Putamen (tissue), 1 donor: Measurements from ENCODE around the gene CDH24.

Source experiments
- DNase-seq: peaks from one replicate; pipeline ENCODE4 v3.0.0-alpha.2; 2016; ENCODE audit warnings: low spot score

The CDH24 gene

DNA sequence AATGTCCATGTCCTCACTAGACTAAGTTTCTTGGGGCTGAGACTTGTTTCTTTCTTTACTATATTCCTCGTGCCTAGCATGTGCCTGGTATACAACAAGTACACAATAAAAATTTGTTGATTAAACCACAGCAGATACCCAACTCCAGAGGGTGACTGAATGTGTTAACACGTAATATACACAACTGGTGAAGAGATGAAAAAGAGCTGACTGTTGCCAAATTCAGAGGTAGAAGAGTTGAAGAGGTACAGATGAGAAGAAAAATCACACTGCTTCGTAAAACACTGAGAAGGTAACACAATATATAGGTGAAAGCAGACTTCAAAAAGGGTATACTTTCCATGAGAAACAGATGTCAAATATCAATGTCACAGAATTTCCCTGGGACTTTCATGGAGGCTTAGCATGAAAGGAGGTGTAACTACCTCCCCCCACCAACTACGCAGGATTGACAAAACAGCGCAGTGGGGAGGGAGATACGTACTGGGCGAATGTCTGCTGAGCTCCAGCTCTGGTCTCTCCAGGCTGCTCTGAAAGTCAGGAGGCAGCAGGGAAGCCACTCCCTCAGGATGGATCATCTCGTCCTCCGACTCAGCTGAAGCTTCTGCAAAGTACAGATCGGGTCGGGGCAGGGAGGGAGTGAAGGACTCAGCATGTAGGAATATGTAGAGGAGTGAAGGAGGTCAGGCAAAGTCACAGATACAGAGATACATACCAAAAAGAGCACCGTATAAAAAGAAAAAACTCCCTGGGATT is 32.4 kb upstream of the CDH24 start:
- DNase-seq: no peak

DNA sequence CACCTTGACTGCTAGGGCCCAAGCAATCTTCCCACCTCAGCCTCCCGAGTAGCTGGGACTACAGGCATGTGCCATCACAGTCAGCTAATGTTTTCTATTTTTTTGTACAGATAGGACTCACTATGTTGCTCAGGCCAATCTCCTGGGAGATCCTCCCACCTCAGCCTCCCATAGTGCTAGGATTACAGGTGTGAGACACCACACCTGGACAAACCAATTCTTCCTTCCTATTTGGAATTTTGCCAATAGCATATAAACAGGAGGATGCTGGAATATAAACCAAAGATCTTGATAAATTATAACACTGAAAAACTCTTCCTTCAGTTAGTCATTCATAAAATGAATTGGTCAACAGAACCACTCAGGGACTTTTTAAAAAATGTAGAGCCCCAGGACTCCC is 29.2 kb upstream of the CDH24 start:
- no peak for DNase-seq

DNA sequence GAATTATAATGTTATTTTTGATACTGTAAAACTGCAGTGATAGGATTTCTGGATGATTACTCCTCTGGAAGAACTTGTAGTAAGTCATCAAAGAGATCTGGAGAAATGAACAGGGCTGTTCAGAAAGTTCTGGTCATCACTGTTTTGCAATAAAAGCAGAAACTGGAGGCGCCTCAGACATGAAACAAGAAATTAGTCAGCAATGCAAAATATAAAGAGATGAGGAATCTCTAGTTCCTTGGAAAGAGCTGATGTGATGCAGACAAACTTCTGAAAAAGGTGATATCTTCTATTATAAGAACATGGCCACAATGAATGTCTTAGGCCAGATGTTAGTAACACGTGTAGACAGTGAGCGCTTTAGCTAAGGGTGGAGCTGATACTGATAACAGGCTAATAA is 28.1 kb upstream of the CDH24 start:
- no peak for DNase-seq

DNA sequence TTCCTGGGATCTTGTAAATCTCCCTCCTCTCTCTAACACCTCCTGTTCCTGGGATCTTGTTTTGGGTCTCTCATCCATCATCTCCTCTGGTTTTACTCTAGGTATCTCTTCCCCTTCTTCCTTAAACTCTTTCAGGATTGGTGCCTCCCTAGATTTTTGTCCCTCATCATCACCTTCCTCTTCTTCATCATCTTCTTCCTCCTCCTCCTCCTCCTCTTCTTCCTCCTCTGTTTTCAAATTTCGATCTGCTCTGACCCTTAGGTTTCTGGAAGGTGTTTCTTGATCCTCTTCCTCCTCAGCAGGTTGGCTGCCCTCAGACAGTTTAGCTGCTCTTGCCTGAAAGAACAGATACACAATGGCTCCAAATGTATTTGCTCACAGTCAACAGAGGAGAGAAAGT is 23.2 kb upstream of the CDH24 start:
- no peak for DNase-seq

DNA sequence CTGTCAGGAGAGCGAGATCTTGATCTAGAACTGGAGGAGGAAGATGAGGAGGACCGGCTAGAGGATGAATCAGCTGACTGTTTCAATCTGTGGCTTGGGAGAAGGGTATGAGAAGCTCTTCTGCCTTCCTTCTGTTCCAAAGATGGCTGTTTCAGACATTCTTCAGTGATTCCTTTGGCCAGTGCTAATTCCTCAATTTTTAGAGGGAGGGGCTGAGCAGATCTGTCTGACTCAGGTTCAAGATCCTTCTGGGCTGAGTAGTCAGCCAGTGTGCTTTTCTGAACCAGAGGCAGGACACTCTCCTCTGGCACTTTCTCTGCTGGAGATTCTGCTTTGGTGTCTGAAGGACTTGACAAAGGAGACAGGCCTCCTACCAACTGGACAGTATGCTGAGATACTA is 22.4 kb upstream of the CDH24 start:
- no peak for DNase-seq

DNA sequence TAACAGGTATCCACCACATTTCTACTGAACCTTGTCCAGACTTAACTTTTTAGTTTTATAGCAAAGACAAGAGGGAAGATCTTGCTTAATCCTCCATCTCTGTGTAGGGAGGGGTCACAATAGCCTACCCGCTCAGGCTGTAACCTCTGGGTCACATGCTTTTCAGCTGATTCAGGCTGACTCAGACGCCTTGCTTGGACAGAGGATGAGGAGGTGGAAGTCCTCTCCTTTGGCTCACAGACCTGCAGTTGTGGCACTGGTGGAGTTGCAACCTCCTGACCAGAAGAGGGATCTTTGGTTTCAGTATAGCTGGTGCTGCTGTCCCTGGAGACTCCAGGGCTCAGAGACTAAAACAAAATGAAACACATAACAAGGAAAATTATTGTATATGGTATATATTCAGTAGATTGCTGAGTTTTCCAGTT is 21.4 kb upstream of the CDH24 start:
- no peak for DNase-seq

DNA sequence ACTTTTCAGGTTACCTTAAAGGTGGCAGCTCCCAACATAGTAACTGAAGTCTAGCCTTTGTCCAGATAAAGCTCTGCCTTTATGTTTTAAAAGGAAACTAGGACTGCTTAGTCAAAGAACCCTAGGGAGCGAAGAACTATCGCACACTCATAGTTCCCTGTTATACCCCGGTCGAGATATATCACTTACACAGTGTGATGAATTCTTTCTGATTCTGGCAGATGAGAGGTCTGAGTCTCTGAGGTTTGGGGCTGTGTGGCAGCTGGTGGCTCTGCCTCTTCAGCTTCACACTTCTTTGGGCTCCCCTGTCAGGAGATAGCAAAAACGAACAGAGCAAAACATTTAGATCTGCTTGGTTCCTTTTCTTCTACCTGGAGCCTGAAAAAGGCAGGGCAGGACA is 20.6 kb upstream of the CDH24 start:
- no peak for DNase-seq

DNA sequence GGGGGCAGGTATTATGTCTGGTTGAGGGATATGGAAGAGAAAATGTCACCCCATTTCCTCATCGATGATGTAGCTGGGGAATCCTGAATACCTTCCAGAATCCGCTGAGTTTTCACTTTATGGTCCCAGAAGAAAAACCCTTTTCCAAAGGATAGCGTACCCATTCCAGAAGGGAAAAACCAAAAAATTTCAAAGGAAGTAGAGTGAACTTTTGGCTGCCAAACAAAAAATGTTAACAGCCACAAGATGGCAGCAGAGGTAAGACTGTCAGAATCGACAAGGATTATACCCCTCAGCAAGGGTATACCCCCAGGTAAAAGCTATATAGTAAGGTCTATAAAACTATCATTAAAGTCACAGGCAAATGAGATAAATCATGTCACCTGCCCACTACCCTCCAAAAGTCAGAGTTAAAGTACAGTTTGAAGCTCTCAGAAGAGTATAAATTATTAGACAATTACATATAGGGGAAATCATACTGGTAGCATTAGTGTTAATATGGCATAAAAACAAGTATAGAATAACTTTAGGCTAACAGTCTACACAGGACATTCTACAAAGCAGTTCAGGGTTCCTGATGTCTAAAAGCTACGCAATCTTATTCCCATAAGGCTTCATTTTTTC is 19.6 kb upstream of the CDH24 start:
- no peak for DNase-seq

DNA sequence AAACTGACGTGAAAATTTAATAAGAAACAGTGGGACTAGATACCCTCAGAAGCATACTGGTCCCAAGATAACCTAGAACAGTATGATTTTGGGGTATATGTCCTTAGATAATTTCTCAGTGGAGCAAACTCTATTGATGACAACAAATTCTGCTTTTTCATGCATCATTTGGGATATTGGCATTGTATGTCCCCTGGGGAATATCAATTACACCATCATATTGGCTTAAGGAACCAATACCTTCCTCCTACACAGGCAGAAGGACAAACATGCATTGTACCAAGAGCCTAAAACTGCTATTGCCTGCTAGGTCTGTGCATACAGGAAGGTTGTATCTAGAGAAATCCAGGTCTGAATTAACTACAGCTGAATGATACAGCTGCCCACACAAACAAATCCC is 17.6 kb upstream of the CDH24 start:
- DNase-seq: no peak

DNA sequence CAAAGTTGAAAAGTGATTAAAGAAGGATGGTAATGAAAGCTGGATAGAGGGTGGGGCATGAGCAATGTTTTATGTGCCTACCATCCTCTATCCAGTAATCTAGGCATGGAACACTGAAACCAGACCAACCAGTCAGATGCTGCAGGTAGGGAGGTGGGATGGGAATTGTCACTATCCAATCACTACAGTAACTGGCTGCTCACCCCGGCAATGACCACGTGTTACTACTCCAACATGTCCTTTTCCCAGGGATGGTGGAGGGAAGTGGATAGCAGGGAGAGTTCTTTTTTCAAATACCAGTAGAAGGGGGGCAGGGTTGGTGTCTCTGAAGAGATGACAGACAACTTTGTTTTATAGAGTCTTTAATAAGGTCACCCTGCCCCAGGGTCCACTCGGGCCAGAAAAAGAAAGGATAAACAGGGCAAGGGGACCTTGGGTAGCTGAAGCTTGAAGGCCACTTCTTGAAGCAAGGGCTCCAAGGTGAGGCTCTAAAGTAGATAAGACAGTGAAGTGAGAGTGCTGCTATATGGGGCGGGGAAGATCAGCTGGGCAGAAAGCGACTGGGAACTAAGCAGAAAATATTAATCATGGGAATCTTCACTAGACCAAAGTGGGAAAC is 14.7 kb upstream of the CDH24 start:
- DNase-seq: no peak

DNA sequence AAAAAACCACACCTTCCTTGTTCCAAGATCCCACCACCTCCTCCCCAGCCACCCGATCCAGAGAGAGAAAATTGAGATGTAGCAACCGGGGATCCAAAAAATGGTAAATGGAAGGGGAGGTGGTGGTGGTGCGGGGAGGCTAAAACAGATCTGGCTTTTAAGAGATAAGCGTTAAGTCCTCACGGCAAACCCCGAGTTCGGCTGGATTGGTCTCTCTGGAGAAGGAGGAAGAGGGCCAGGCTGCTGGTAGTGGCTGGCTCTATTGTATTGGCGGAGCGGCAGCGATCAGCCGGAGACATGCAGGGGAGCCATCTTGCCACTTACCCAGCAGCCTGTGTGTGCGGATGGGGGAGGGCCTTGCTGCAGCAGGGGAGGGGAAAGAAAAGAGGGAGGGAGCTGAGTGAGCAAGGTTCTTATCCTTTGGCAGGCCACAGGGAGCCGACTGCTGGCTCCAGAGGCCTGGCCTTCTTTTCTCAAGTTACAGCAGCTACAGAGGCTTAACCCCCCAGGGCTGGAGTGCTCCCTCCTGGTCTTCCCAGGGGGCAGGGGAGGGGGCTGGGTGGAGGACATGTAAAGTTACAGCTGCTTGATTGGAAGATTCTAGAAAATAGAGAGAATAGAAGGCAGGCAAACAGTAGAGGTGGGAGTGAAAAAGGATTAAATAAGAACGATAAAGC is 14.1 kb upstream of the CDH24 start:
- DNase-seq: peak; percentile 88

DNA sequence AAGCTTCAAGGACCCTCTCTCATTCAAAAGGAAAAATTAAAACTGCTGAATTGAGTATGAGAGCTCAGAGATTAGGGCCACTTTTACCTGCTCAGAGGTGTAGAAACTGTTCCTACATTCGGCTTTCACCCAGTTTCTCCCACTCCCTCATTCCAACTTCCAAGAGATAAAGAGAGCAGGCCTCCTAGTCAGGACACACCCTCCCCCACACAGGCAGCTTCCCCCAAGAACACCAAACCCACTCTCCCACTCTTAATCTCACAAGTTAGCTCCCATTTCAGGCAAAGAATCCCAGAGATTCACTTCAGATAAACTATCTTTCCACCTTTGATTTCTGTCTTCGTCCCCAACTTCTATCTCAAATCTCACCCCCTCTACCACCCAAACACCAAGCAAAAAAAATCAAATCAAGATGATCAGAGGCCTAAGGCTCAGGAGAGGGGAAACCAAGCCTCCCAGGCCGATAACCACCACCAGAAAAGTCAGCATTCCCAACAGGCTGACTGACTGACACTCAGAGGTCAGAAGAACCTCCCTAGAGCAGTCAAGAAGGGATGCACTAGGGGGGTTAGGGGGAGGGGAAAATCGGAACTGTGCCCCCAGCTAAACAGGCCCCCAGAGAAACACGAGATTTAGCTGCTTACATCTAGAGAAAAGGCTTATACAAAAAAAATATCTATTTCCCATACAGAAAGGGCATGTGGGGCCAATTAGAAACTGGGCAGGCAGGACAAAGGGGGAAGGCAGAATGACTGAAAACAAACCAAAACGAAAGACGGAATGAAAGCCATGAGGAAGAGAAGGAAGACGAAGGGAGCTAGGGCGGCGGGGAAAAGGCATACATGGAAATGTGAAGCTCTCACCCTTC is 13.2 kb upstream of the CDH24 start:
- no peak for DNase-seq

DNA sequence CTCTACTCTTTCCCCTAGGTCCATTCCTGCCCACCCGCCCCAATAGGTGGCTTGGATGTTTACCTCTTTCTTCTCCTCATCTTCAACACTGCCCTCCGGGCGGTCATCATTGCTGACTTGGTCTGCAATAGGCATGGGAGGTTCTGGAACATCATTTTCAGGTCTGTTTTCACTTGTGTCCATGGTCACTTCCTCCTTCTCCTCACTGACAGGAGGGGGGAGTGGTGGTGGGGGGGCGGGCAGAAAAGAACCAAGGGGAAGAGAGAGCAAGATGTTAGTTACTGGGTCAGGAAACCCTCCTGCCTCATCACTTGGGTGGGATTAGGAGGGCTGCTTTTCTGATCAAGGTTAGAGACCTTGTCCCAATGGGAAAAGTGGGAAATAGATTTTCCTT is 12.1 kb upstream of the CDH24 start:
- no peak for DNase-seq

DNA sequence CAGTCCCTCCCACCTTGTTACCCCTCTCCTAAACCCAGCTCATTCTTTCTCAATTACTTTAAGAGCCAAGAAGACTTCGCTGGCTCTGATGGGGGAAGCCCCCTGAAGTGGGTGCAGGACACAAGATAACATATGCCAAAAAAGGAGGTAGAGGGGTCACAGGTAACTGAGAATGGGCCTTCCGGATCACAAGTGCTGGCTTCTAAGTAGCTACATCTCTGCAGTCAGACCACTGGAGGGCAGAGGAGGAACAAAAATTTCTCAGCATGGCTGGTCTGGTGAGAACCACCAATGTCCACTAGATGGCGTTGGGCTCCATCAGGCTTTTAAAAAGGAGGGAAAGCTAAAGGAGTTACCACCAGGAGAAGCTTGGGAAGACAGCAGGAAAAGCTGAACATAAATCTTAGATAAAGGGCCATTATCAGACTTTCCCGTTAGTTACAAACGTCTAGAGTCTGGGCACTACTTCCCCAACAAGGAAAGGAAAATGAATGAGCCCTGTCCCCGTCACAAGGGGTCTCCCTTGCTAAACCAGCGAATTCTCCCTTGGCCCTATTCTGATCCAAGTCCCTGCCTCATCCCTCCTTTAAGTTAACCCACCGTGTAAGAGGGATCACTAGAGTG is 11.6 kb upstream of the CDH24 start:
- peak; percentile 87 for DNase-seq

DNA sequence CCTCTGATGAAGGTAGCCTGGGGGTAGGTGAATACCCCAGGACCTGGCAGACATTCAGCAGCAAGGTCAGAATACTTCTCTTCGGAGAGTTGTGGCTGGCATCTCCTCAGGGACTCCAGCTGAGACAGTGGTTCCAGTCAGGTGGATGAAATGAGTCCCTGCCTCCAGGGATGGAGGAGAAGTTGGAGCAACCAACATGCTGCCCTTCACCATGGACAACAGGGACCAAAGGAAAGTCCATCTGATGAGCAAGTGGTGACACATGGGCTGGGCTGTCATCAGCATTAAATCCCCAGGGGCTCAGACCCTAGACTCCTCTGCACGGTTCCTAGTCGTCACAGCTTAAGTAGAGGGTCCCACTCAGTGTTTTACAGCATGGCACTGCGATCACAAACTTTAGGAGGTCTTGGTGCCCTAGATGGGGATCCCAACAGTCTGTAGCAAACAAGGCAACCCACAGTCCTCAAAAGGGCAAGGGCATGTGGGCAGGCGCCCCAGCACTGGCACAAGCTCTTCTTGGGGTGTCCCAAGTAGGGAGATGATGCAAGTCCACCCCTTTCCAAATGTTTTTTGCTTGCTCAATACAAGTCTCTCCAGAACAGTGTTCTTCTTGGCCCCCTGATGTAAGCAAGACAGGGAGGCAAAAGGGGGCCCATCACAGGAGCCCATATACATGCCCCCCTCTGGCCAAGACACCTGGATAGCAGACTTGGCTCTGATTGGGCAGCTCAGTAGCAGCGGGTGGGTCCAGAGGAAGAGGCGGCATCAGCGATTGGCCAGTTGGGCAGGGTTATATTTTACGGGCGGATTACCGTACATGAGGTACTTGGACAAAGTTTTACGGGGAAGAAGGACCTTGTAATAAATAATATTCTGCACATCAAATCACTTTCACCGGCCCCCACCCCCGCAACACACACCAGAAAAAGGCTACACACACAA is 10.8 kb upstream of the CDH24 start:
- no peak for DNase-seq

DNA sequence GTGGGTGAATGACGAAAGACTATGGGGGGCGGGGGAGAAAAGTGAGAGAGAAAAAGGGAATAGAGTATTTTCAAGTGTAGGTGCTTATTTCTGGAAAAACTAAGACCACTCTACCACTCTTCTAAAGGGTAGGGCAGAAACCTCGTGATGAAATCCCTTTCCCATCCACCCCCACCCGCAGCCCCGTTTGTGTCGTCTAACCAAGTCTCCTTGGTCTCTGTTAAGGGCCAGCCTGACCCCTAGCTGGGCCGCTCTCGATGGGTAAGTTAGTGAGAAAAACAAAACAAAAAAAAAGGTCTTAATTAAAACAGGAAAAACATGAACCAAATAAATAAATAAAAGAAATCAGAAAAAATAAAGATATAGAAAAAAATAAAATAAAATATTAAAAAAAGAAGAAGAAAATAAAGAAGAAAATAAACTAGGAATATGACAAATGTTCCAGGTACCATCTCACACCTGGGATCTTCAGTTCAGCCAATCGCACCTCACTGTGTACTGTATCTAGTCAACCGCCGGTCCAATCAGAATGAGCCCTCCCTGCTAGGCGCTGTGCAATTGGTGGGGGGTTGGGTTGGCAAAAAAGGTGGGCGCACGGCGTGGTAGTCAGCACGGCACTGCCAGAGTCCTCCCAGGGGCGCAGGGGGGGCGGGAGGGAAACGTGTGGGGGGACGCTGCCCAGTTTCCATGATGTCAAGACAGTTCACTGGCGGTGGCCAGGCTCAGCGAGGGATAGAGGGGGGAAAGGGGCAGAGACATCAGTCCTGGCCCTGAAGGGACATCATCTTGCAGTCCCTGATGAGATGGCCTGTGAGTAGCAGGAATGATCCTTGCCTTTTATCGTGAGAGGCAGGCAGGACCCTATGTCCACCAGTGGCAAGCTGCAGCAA is 9.8 kb upstream of the CDH24 start:
- no peak for DNase-seq

DNA sequence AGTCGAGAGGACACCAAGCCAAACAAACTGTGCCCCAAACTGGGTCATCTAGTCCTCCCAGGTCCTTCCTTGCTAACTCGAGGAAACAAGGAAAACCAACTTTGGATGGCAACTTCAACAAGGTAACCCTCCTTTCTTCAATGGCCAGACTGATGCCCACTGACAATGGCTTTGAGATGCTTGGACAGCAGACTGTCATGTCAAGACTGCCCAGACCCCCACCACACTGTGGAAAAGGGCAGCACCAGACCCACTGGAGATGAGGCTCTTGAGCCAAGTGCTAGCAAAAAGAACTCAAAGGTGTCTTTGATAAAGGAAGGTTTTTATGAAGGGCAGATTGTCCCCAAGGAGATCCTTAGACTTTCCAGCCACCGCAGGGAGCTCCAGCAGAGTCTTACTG is 9.0 kb upstream of the CDH24 start:
- DNase-seq: no peak

DNA sequence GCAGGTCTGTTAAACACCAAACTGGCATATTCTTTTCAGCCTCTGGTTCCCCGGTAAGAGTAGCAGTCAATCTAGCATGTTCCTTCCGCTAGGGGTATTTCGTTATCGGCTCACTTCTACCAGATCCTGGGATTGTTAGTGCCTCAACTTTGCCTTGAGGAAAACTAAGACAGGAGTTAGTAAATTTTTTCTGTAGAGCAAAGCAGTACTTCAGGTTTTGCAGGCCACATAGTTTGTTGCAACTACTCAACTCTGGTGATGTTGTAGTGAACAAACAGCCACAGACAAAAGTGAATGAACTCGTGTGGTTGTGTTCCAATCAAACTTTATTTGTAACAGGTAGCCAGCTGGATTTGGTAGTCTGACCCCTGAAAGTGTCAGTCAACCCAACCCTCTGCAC is 6.3 kb upstream of the CDH24 start:
- no peak for DNase-seq

DNA sequence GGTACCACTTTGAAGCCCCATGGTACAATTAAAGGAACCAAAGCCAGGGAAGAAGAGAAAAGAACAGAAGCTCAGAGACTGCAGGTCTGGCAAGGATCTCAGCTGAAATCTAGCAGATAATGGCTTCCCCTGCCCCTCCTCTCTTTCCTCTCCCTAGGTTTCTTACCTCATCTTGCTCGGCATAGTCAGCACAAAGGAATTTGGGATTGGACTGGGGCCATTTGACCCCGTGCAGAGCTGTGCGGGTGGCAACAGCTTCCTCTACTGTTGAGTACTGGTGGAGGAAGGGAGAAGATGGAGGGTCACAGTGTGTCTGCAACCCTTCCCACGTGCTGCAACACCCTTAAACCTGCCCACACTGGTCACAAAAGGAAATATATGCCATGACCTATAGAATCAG is 4.7 kb upstream of the CDH24 start:
- DNase-seq: no peak
